PFSK-1 (cell line): ENCODE results near the gene GPC6.

Experiments
- FOXP2 ChIP-seq: optimal IDR thresholded peaks from 2 replicates; pipeline ENCODE3; 2011; ENCODE audit warnings: borderline replicate concordance, control low read depth, inconsistent platforms; ENCODE audit not compliant: insufficient read depth; ENCODE audit errors: extremely low read length, extremely low read depth
- POLR2AphosphoS5 ChIP-seq: IDR thresholded peaks from 2 replicates; pipeline ENCODE4 v1.6.1; 2012; ENCODE audit warnings: low read depth, mild to moderate bottlenecking, control low read depth, low read length, moderate library complexity
- SIN3A ChIP-seq: IDR thresholded peaks from 2 replicates; pipeline ENCODE4 v1.6.1; 2012; ENCODE audit warnings: mild to moderate bottlenecking, low read length, moderate library complexity, borderline replicate concordance; ENCODE audit not compliant: insufficient read depth
- TAF1 ChIP-seq: IDR thresholded peaks from 2 replicates; pipeline ENCODE4 v1.6.1; 2012; ENCODE audit warnings: low read length, control low read depth, borderline replicate concordance; ENCODE audit not compliant: insufficient read depth
- TF ChIP-seq, protein P1 (sequence below), 2 experiments: IDR thresholded peaks; 2 replicates each; pipeline versions ENCODE4 v1.6.1 to v1.8.0; 2011 to 2012; ENCODE audit warnings: low read depth in 2 of 2, low read length in 2 of 2, control low read depth in 1 of 2, inconsistent platforms in 1 of 2, mild to moderate bottlenecking in 1 of 2, moderate library complexity in 1 of 2; ENCODE audit not compliant: insufficient read depth in 1 of 2

The GPC6 gene

DNA sequence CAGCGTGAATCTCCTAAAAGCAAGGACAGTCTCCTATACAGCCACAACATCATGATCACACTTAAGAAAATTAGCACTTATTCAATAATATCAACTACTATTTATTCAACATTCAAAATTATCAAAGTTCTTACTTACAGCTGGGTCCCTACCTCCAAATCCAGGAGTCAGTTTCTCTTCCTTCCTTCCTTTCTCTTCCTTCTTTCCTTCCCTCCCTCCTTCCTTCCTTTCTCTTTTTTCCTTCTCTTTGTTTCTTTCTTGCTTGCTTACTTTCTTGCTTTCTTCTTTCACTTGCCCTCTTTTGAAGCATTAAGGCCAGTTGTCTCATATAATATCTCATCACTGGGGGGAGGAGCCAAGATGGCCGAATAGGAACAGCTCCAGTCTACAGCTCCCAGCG lies 1145.2 kb downstream of the GPC6 start:
- TF ChIP-seq FOXP2 (no peak), SIN3A (no peak), POLR2AphosphoS5 (no peak), TAF1 (no peak)
- TF ChIP-seq, protein P1, sequence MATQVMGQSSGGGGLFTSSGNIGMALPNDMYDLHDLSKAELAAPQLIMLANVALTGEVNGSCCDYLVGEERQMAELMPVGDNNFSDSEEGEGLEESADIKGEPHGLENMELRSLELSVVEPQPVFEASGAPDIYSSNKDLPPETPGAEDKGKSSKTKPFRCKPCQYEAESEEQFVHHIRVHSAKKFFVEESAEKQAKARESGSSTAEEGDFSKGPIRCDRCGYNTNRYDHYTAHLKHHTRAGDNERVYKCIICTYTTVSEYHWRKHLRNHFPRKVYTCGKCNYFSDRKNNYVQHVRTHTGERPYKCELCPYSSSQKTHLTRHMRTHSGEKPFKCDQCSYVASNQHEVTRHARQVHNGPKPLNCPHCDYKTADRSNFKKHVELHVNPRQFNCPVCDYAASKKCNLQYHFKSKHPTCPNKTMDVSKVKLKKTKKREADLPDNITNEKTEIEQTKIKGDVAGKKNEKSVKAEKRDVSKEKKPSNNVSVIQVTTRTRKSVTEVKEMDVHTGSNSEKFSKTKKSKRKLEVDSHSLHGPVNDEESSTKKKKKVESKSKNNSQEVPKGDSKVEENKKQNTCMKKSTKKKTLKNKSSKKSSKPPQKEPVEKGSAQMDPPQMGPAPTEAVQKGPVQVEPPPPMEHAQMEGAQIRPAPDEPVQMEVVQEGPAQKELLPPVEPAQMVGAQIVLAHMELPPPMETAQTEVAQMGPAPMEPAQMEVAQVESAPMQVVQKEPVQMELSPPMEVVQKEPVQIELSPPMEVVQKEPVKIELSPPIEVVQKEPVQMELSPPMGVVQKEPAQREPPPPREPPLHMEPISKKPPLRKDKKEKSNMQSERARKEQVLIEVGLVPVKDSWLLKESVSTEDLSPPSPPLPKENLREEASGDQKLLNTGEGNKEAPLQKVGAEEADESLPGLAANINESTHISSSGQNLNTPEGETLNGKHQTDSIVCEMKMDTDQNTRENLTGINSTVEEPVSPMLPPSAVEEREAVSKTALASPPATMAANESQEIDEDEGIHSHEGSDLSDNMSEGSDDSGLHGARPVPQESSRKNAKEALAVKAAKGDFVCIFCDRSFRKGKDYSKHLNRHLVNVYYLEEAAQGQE (IDR thresholded peaks at IDR 0.05; ENCODE audit: insufficient read depth in 1 of 2, low read depth in 2 of 2, low read length in 2 of 2): no peak

DNA sequence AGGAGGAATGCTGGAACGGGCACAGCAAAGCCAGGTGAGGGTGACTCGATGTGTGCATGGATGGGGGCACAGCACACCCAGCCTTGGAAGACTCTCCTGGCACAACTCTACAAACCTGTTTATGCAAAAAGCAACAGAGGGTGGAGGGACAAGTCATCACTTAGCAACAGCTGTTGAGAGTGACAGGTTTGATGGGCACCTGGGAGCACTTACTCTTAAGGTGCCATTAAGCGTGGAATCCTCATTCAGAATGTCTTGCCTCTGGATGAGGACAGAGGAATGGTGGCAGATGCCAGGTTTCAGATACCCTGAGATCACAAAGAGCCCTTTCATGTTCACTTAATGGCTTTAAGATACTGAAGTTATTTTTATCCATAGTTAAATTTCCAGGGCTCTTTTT lies 1155.9 kb downstream of the GPC6 start:
- TF ChIP-seq, protein P1 (IDR thresholded peaks at IDR 0.05; ENCODE audit: insufficient read depth in 1 of 2, low read depth in 2 of 2, low read length in 2 of 2): no peak
- no peak for TF ChIP-seq SIN3A
- TF ChIP-seq TAF1: no peak
- TF ChIP-seq POLR2AphosphoS5: no peak
- no peak for TF ChIP-seq FOXP2

DNA sequence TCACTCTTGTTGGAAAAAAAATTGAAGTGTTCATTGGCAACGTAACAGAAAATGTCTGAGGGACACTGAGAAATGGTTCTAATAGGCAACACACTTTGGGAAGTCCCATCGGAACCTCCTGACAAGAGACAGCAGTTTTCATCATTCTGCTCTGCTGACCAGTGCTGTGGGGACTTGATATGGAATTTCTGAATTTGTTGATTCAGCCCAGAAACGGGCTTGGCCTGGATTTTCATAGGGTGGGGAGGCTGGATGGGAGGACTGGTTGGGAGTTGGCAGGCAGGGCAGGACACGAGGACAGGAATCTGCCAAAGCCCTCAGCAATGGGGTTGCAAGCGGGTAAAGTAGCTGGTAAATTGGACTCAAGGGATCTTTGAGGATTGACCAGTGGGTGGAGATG lies 1156.4 kb downstream of the GPC6 start:
- TF ChIP-seq TAF1: no peak
- no peak for TF ChIP-seq FOXP2
- TF ChIP-seq, protein P1 (IDR thresholded peaks at IDR 0.05; ENCODE audit: insufficient read depth in 1 of 2, low read depth in 2 of 2, low read length in 2 of 2): no peak
- no peak for TF ChIP-seq POLR2AphosphoS5
- no peak for TF ChIP-seq SIN3A

DNA sequence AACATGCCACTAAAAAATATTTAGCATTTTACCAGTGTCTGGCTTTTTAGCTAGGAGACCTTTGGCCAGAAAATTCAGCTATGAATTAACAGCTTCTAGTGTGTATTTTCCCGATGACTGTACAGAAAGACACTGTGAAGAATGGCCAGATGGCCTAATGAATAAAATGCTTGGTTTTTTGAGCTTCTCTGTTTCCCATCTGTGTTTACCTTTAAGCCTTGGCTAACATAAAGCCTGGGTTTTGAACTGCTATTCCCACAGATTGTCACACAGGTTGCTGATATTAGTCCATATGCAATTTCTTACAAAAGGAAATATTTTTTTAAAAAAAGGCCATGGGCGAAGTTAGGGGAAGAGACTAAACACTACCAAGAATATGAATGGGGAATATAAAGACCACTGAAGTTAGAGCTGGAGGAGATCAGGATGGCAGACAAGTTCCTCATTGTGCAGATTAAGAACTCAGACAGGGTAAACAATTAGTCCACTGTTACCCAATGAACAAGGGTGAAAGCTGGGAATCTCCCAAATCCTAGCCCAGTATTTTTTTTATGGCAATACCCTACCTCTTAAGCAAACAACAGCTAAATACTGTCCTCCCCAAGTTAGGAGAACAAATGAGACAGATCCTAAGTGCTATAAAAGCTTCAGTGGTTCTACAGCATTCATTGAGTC lies 1157.8 kb downstream of the GPC6 start:
- TF ChIP-seq SIN3A: no peak
- TF ChIP-seq TAF1: no peak

DNA sequence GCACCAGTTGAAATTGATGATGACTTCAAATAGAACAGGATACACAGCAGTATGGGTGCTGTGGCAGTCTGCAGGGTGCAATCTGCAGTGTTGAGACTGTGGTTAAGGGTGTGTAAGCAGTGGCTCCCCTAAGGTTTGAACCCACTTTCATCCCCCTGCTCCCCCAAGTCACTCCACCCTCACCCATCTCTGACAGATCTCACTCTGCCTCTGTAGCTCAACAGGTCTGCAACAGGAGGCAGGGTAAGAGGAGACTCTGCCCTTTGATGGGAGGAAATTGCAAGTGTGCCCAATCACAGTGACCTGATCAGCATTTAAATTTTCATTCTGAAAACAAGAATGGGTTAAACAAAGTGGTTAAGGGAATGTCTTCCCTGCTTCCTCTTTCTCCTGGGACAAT lies 1160.4 kb downstream of the GPC6 start:
- TF ChIP-seq, protein P1 (IDR thresholded peaks at IDR 0.05; ENCODE audit: insufficient read depth in 1 of 2, low read depth in 2 of 2, low read length in 2 of 2): no peak
- no peak for TF ChIP-seq FOXP2
- no peak for TF ChIP-seq POLR2AphosphoS5
- TF ChIP-seq SIN3A: no peak
- TF ChIP-seq TAF1: no peak
